Heart left ventricle (tissue), 16 donors: ENCODE data around the gene VPS45. TPM values are rescaled to one million over a fixed set of nuclear protein-coding genes. Genes with fewer than 3 reads are reported as not detected.
"Not testable (repeated sequence)": the region's sequence is repeated elsewhere in the genome, so short reads cannot be mapped to it uniquely, and the experiment has no call there.

ENCODE experiments used
- ATAC-seq, 4 donors: fragments of 200-7000 bp; cut with Tn5 transposase; one replicate each; pipeline ENCODE4 v1.9.1; 2020 to 2022; ENCODE audit warnings: moderate library complexity in 4 of 4, mild to moderate bottlenecking in 3 of 4, moderate number of reproducible peaks in 1 of 4
- DNase-seq, 5 donors: peaks; one replicate each; pipeline ENCODE4 v3.0.0-alpha.2; 2020
- H3K27ac ChIP-seq, 12 donors: fragments of 200-600 bp; sonication (generic) in 4 of 12; one replicate each; pipeline versions ENCODE4 v1.5.0 to v1.8.0; 2016 to 2022; ENCODE audit warnings: mild to moderate bottlenecking in 2 of 12
- H3K27me3 ChIP-seq, 9 donors: fragments of 200-600 bp; sonication (generic) in 2 of 9; one replicate each; pipeline versions ENCODE4 v1.5.1 to v1.8.0; 2016 to 2022; ENCODE audit warnings: mild to moderate bottlenecking in 3 of 9
- H3K36me3 ChIP-seq, 9 donors: fragments of 200-600 bp; sonication (generic) in 2 of 9; one replicate each; pipeline versions ENCODE4 v1.5.0 to v1.8.0; 2018 to 2022; ENCODE audit warnings: mild to moderate bottlenecking in 2 of 9
- H3K4me1 ChIP-seq, 12 donors: fragments of 200-600 bp; sonication (generic) in 4 of 12; one replicate each; pipeline versions ENCODE4 v1.5.0 to v1.8.0; 2016 to 2022; ENCODE audit warnings: mild to moderate bottlenecking in 3 of 12
- H3K4me3 ChIP-seq, 12 donors: fragments of 200-600 bp; sonication (generic) in 4 of 12; one replicate each; pipeline versions ENCODE4 v1.5.0 to v1.8.0; 2017 to 2022; ENCODE audit warnings: mild to moderate bottlenecking in 9 of 12, moderate library complexity in 4 of 12
- H3K9me3 ChIP-seq, 12 donors: fragments of 200-600 bp; sonication (generic) in 4 of 12; one replicate each; pipeline versions ENCODE4 v1.5.0 to v1.8.0; 2016 to 2022; ENCODE audit warnings: mild to moderate bottlenecking in 1 of 12
- CTCF ChIP-seq, 12 donors: fragments of 200-600 bp; sonication (generic) in 4 of 12; IDR thresholded peaks; one replicate each; pipeline versions ENCODE4 v1.5.0 to v1.8.0; 2018 to 2022; ENCODE audit warnings: antibody characterized with exemption in 12 of 12, mild to moderate bottlenecking in 5 of 12
- POLR2A ChIP-seq, 2 donors: fragments of 450-650 bp; IDR thresholded peaks; one replicate each; pipeline ENCODE4 v1.6.1; 2017; ENCODE audit warnings: antibody characterized with exemption in 2 of 2, mild to moderate bottlenecking in 2 of 2, moderate library complexity in 2 of 2
- WGBS, 4 donors: extraction: QIAGEN DNeasy Blood & Tissue Kit in 2 of 4; methylation state at CpG; one replicate each; pipeline versions ENCODE4 v1.1.5 to v1.1.7; 2013 to 2018; 5-methylcytosine and 5-hydroxymethylcytosine counted together
- intact Hi-C, 10 donors: fragments of 100-400 bp; cut with DNase I; formaldehyde crosslinking; loops; one replicate each; pipeline versions ENCODE4 v1.11.1 to v1.14.2; 2022
- polyA plus RNA-seq, 2 donors: library from polyadenylated mRNA; stranded (reverse); fragments of 200-250 nt; gene quantifications; one replicate each; pipeline ENCODE4 v1.2.3, GENCODE V29; 2013
- total RNA-seq, 9 donors: library from RNA; depleted of rRNA in 2 of 9; stranded (reverse); fragments of >200 nt in 2 of 9; fragmentation: NEBNext Ultra II Directional in 3 of 9; extraction: Animal tissue kit (Norgen Biotek cat#: 25700) in 3 of 9; gene quantifications; one replicate each; pipeline versions ENCODE4 v1.1.0 to v1.2.4, GENCODE V29; 2016 to 2023
- donor health status: ischemic (EF 13 %, LVEDD 7.1; RV severe dilation, severe dysfunction).
- donor health status: healthy with polysubstance abuse.
- donor health status: DM: no; HTN: yes; CAD: no.
- donor health status: DM: no; HTN: no; CAD: no.
- donor health status: ischemic (EF 25% LVEDD 6.9; RV normal size, moderate dysfunction).
- donor health status: ischemic (EF 25% LVEDD 5.7; RV mildly dilated, moderate dysfunction).
- donor health status: healthy.
- donor health status: DM: yes; HTN: yes; CAD: no.
- donor health status: ischemic (EF 35%, LVEDD 5.7; RV mildly dilated, moderate dysfunction).
- donor health status: nonischemic (EF 11% LVEDD 7.7; RV severe dilation, severe dysfunction).
- donor health status: DM: yes; HTN: yes; CAD: no.
- donor health status: PGD.
- donor health status: ischemic (EF 29% LVEDD 5.4; RV normal size, mild dysfunction).
- donor health status: nonischemic (EF 23%, LVEDD 6.1; RV moderate dilation, normal function).

VPS45 gene
- total and polyA plus RNA-seq, 11 donors = 30.4 to 67.7 (median 49.2) TPM

- no peak for DNase-seq
- H3K9me3 ChIP-seq = no peaks in the 10 kb centered on the region
- intact Hi-C loops = no loop called here
- H3K36me3 ChIP-seq = no peaks in the 10 kb centered on the region
- H3K27ac ChIP-seq = no peak overlapping the region
- H3K27me3 ChIP-seq = no peaks in the 10 kb centered on the region
- no peak for ATAC-seq
- no peak overlapping the region for H3K4me3 ChIP-seq
- no peaks in the 10 kb centered on the region for H3K4me1 ChIP-seq
- TF ChIP-seq POLR2A (IDR thresholded peaks at IDR 0.05) (no peak), CTCF (IDR thresholded peaks at IDR 0.05) (no peak)
Observed at GRCh38 chr1:150034336-150034735, 33.2 kb upstream of the VPS45 start.

GRCh38 chr1:150049926-150050325 is 17.6 kb upstream of the VPS45 start:
- TF ChIP-seq CTCF (IDR thresholded peaks at IDR 0.05) = no peak
- H3K4me3 ChIP-seq = no peak overlapping the region
- ATAC-seq (no peak), DNase-seq (no peak)
- no peaks in the 10 kb centered on the region for H3K27me3 ChIP-seq
- H3K4me1 ChIP-seq = peaks cover 0 to 13% (median 0%) of the 10 kb centered on the region in 12 donors
- WGBS, 4 donors = 88 to 100% (median 93%) methylated on average over 2 of the region's 2 CpGs
- peaks cover 0 to 9% (median 0%) of the 10 kb centered on the region in 9 donors for H3K36me3 ChIP-seq
- peaks cover 0 to 4% (median 0%) of the 10 kb centered on the region in 12 donors for H3K9me3 ChIP-seq
- no peak overlapping the region for H3K27ac ChIP-seq
- intact Hi-C loops = loop anchor here (1.0 to 10.0 kb wide), 6 partner anchors 33 to 155 kb away; partner anchors contain the start of genes OTUD7B (in 2 of the 10) and BOLA1 (in 1 of the 10)

- intact Hi-C loops = loop anchor here in 8 of 10 donors (2.0 to 10.0 kb wide), 5 partner anchors 34 to 156 kb away; partner anchors contain the start of genes OTUD7B (in 2 of the 8) and BOLA1 (in 1 of the 8)
- no peak overlapping the region for H3K27ac ChIP-seq
- no peak for DNase-seq
- no peak for ATAC-seq
- TF ChIP-seq CTCF (IDR thresholded peaks at IDR 0.05) = no peak
- H3K9me3 ChIP-seq = peaks cover 0 to 4% (median 0%) of the 10 kb centered on the region in 12 donors
- H3K4me3 ChIP-seq = no peak overlapping the region
- H3K4me1 ChIP-seq = peaks cover 0 to 13% (median 0%) of the 10 kb centered on the region in 12 donors
- H3K27me3 ChIP-seq = no peaks in the 10 kb centered on the region
- 63 to 78% (median 75%) methylated on average over 7 of the region's 7 CpGs for WGBS, 4 donors
- peaks cover 0 to 9% (median 0%) of the 10 kb centered on the region in 9 donors for H3K36me3 ChIP-seq
Observed at GRCh38 chr1:150051089-150051373, 16.5 kb upstream of the VPS45 start.

GRCh38 chr1:150051905-150052412 is 15.6 kb upstream of the VPS45 start:
- H3K4me3 ChIP-seq, H3K27ac ChIP-seq, H3K27me3 ChIP-seq, H3K9me3 ChIP-seq, H3K36me3 ChIP-seq, ATAC-seq, DNase-seq: not testable (repeated sequence)
- intact Hi-C loops = loop anchor here in 8 of 10 donors (2.0 to 10.0 kb wide), 5 partner anchors 35 to 157 kb away; partner anchors contain the start of genes OTUD7B (in 2 of the 8) and BOLA1 (in 1 of the 8)
- H3K4me1 ChIP-seq = peaks cover 0 to 18% (median 0%) of the 10 kb centered on the region in 12 donors
- WGBS, 4 donors = 9 to 19% (median 10%) methylated on average over 3 of the region's 3 CpGs

GRCh38 chr1:150053926-150054325 is 13.7 kb upstream of the VPS45 start:
- no peak for DNase-seq
- Histone ChIP-seq H3K27me3 (no peaks in the 10 kb centered on the region), H3K9me3 (peaks cover 0 to 4% (median 0%) of the 10 kb centered on the region in 12 donors), H3K27ac (no peak overlapping the region), H3K36me3 (no peaks in the 10 kb centered on the region), H3K4me3 (no peak overlapping the region), H3K4me1 (peaks cover 0 to 20% (median 0%) of the 10 kb centered on the region in 12 donors)
- no peak for ATAC-seq
- no peak for TF ChIP-seq POLR2A (IDR thresholded peaks at IDR 0.05)
- no peak for TF ChIP-seq CTCF (IDR thresholded peaks at IDR 0.05)
- intact Hi-C loops = loop anchor here in 6 of 10 donors (5.0 to 10.0 kb wide), 4 partner anchors 37 to 159 kb away; partner anchors contain the start of genes OTUD7B (in 2 of the 6) and BOLA1 (in 1 of the 6)
- WGBS, 4 donors = 50 to 55% (median 53%) methylated on average over 3 of the region's 3 CpGs

GRCh38 chr1:150055507-150055906 is 12.1 kb upstream of the VPS45 start:
- H3K4me3 ChIP-seq, H3K9me3 ChIP-seq, H3K27me3 ChIP-seq, DNase-seq, H3K27ac ChIP-seq, H3K36me3 ChIP-seq, ATAC-seq: not testable (repeated sequence)
- WGBS, 4 donors = 93 to 97% (median 94%) methylated on average over 4 of the region's 4 CpGs
- peaks cover 0 to 20% (median 0%) of the 10 kb centered on the region in 12 donors for H3K4me1 ChIP-seq
- intact Hi-C loops = loop anchor here in 1 of 10 donors (10.0 kb wide), 1 partner anchor 161 kb away; the partner anchor contains the start of gene BOLA1
